Measurements from ENCODE around the gene SORCS1. TPM values are rescaled to one million over a fixed set of nuclear protein-coding genes. Genes with fewer than 3 reads are reported as not detected.
A peak's percentile ranks its signal among the peaks of the same experiment; 100 is the strongest.

Gene SORCS1
- total RNA-seq, 3 donors from 2014 or later, result 0.73 to 3.3 (median 2.9) TPM

DNA sequence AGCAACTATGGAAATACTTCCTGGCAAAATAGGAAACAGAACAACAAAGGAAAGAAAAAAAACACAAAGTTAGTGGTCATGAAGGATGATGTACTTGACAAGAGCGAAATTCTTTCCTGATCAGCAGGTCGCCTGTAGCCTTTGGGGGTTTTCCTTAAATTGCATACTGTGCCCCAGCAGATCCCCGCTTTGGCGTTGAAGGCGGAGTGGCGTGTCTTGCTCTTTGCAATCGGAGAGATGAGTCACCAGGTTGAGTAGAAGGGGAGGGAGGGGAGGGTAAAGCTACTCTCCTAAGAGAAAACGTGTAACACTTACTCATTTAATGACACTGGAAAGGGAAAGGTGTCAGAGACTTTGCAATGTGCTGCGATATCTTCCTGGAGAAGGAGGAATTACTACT lies 587.2 kb downstream of the SORCS1 start:
- no peak for DNase-seq (ENCODE audit: low spot score in 2 of 2)
- Histone ChIP-seq H3K27ac (no peak overlapping the region), H3K4me1 (no peaks in the 10 kb centered on the region), H3K27me3 (peaks cover 0 to 3% of the 10 kb centered on the region in 2 donors), H3K4me3 (no peak overlapping the region), H3K36me3 (no peaks in the 10 kb centered on the region), H3K9me3 (no peaks in the 10 kb centered on the region)
- intact Hi-C loops (cut with DNase I; ENCODE audit: low total_unique reads), result no loop called here
- TF ChIP-seq, protein P1, sequence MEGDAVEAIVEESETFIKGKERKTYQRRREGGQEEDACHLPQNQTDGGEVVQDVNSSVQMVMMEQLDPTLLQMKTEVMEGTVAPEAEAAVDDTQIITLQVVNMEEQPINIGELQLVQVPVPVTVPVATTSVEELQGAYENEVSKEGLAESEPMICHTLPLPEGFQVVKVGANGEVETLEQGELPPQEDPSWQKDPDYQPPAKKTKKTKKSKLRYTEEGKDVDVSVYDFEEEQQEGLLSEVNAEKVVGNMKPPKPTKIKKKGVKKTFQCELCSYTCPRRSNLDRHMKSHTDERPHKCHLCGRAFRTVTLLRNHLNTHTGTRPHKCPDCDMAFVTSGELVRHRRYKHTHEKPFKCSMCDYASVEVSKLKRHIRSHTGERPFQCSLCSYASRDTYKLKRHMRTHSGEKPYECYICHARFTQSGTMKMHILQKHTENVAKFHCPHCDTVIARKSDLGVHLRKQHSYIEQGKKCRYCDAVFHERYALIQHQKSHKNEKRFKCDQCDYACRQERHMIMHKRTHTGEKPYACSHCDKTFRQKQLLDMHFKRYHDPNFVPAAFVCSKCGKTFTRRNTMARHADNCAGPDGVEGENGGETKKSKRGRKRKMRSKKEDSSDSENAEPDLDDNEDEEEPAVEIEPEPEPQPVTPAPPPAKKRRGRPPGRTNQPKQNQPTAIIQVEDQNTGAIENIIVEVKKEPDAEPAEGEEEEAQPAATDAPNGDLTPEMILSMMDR (IDR thresholded peaks at IDR 0.05), result no peak
- TF ChIP-seq POLR2A (IDR thresholded peaks at IDR 0.05) (no peak), POLR2AphosphoS5 (IDR thresholded peaks at IDR 0.05) (no peak)

DNA sequence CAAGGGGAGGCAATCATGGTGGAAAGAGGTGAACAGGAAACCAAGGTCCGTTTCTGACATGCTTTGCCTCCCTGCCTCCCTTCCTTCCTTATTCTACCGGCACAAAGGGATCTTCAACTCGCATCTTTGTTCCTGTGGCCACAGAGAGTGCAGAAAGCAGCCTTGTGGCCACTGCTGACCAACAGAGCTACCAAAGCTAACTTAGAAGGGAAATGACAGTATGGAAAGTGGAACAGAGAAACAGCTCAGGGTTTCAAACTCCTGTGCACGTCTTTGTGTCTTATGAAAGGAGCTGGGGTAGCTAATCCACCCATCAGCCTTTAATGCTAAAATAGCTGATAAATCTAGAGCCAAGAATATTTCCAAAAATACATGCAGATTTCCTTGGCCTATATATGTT lies 588.0 kb downstream of the SORCS1 start:
- Histone ChIP-seq H3K4me1 (no peaks in the 10 kb centered on the region), H3K27ac (no peak overlapping the region), H3K36me3 (no peaks in the 10 kb centered on the region), H3K27me3 (peaks cover 0 to 3% of the 10 kb centered on the region in 2 donors), H3K9me3 (no peaks in the 10 kb centered on the region), H3K4me3 (no peak overlapping the region)
- intact Hi-C loops (cut with DNase I; ENCODE audit: low total_unique reads), result no loop called here
- no peak for DNase-seq (ENCODE audit: low spot score in 2 of 2)
- TF ChIP-seq POLR2AphosphoS5 (IDR thresholded peaks at IDR 0.05), result no peak
- TF ChIP-seq, protein P1 (IDR thresholded peaks at IDR 0.05), result no peak
- TF ChIP-seq POLR2A (IDR thresholded peaks at IDR 0.05), result no peak

DNA sequence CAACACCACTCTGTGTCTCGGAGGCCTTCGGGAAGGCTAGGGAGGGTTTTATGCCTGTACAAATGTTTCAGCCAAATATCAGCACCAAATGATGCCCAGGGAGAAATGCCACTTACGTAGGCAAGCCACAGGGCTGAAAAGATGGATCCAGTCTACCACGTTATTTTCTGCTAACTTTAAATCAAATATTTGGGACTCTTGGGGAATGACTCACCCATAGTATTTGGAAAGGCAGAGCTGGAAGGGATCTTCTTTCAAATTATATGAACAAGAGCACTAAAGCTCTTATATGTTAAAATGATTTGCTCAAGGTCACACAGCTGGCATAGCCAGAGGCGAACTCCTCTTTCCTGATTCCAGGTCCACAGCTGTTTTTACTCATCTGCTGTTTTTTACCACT lies 591.4 kb downstream of the SORCS1 start:
- no peak for TF ChIP-seq POLR2A (IDR thresholded peaks at IDR 0.05)
- TF ChIP-seq, protein P1 (IDR thresholded peaks at IDR 0.05), result no peak
- Histone ChIP-seq H3K4me3 (no peak overlapping the region), H3K27me3 (peaks cover 0 to 3% of the 10 kb centered on the region in 2 donors), H3K4me1 (no peaks in the 10 kb centered on the region), H3K9me3 (no peaks in the 10 kb centered on the region), H3K27ac (no peak overlapping the region), H3K36me3 (no peaks in the 10 kb centered on the region)
- intact Hi-C loops (cut with DNase I; ENCODE audit: low total_unique reads), result no loop called here
- no peak for DNase-seq (ENCODE audit: low spot score in 2 of 2)

DNA sequence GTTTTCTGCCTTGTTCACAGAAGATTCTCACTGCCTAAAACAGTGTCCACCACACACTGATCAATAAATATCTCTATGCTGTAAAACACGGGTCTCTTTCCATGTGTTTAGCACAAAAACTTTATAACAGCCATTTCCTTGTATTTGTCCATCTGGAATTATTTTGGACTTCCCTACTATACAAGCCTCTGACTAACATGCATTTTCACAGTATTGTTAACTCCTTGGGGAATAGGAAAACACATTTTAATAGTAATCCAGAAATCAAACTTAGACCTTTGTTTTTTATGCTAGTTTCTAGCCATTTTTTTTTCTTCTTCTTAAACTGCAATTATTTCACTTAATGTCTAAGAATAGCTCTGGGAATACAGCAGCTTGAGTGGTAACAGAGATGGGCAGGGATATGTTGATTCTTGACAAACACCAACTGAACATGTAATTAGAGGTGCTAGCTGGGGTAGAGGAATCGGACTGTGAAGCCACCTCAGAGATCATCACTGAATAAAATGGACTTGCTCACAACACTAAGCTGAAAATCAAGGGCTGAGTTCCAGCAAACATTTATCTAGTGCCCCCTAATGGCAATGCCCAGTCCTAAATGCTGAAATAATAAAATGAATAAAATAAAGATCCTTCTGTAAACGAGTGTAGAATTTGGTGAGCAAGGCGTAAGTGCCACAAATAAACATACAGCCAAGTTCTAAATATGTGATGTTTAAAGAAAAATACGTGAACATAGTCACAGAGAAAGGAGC lies 593.1 kb downstream of the SORCS1 start:
- no peak for DNase-seq (ENCODE audit: low spot score in 2 of 2)
- H3K9me3 ChIP-seq, result no peaks in the 10 kb centered on the region
- intact Hi-C loops (cut with DNase I; ENCODE audit: low total_unique reads), result no loop called here
- no peaks in the 10 kb centered on the region for H3K4me1 ChIP-seq
- no peaks in the 10 kb centered on the region for H3K36me3 ChIP-seq
- no peak overlapping the region for H3K4me3 ChIP-seq
- peaks cover 0 to 3% of the 10 kb centered on the region in 2 donors for H3K27me3 ChIP-seq
- TF ChIP-seq, protein P1 (IDR thresholded peaks at IDR 0.05), result peak in 1 of 3 donors; percentile 24
- no peak for TF ChIP-seq POLR2A (IDR thresholded peaks at IDR 0.05)
- H3K27ac ChIP-seq, result no peak overlapping the region

DNA sequence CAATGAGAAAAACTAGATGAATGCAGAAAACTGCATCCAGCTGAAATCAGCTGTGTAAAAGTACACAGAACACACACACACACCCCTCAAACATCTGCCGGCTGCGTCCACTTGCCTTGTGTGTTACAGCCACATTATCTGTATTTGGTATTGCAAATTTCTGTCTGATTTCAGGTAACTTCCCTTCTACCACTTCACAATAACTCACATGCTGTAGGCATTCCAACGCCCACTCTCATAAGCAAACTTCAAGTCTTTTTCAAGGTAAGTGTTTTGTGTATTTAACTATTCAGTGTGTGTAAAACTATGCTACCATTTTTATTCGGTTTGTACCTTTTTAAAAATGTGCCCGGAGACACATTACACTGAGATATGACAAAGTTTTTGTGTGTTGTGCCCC lies 594.2 kb downstream of the SORCS1 start:
- intact Hi-C loops (cut with DNase I; ENCODE audit: low total_unique reads), result no loop called here
- Histone ChIP-seq H3K36me3 (no peaks in the 10 kb centered on the region), H3K27ac (no peak overlapping the region), H3K27me3 (peaks cover 0 to 3% of the 10 kb centered on the region in 2 donors), H3K4me3 (no peak overlapping the region), H3K4me1 (no peaks in the 10 kb centered on the region), H3K9me3 (no peaks in the 10 kb centered on the region)
- DNase-seq (ENCODE audit: low spot score in 2 of 2), result no peak
- no peak for TF ChIP-seq POLR2A (IDR thresholded peaks at IDR 0.05)
- TF ChIP-seq, protein P1 (IDR thresholded peaks at IDR 0.05), result no peak
- TF ChIP-seq POLR2AphosphoS5 (IDR thresholded peaks at IDR 0.05), result no peak
